Activated CD8-positive, alpha-beta memory T cell treated with anti-CD3 and anti-CD28 coated beads, Interleukin-2, amount 50 U/mL, for 1 hour (primary cell): ENCODE measurements around the gene SSBP3.
A peak's percentile ranks its signal among the peaks of the same experiment; 100 is the strongest.
"Not testable (repeated sequence)": the region's sequence is repeated elsewhere in the genome, so short reads cannot be mapped to it uniquely, and the experiment has no call there.

Experiments
- DNase-seq: peaks from one replicate; pipeline ENCODE4 v3.0.0-alpha.2; 2020; ENCODE audit errors: extremely low read depth

The SSBP3 gene

GRCh38 chr1:54221113-54221834 lies 184.9 kb downstream of the SSBP3 start:
- DNase-seq: no peak

- no peak for DNase-seq
These were observed 186.0 kb downstream of the SSBP3 start for GRCh38 chr1:54220004-54220811.

- DNase-seq: no peak
These were observed 186.5 kb downstream of the SSBP3 start for GRCh38 chr1:54219688-54220003.

- no peak for DNase-seq
These were observed 187.1 kb downstream of the SSBP3 start for GRCh38 chr1:54218883-54219687.

- no peak for DNase-seq
These were observed 190.7 kb downstream of the SSBP3 start for GRCh38 chr1:54215523-54215922.

- no peak for DNase-seq
These were observed 193.3 kb downstream of the SSBP3 start for GRCh38 chr1:54212872-54213271.

- not testable (repeated sequence) for DNase-seq
These were observed 198.3 kb downstream of the SSBP3 start for GRCh38 chr1:54207896-54208295.

GRCh38 chr1:54207287-54207686 lies 198.9 kb downstream of the SSBP3 start:
- DNase-seq: no peak

GRCh38 chr1:54204199-54204598 lies 202.0 kb downstream of the SSBP3 start:
- DNase-seq: no peak

- no peak for DNase-seq
These were observed 205.6 kb downstream of the SSBP3 start for GRCh38 chr1:54200519-54200997.

- peak; percentile 83 for DNase-seq
These were observed 206.3 kb downstream of the SSBP3 start, which contains the start of the genes CYB5RL and MRPL37 for GRCh38 chr1:54199765-54200518. TSS of gene CYB5RL (minus strand) at chr1:54200030. CDS start at chr1:54195616, 4,414 bp downstream. TSS of gene MRPL37 (plus strand) at chr1:54200167. CDS start at chr1:54200244, 77 bp downstream.

- no peak for DNase-seq
These were observed 206.9 kb downstream of the SSBP3 start for GRCh38 chr1:54199151-54199764.

GRCh38 chr1:54193453-54193852 lies 212.7 kb downstream of the SSBP3 start:
- DNase-seq: no peak

- DNase-seq: no peak
These were observed 214.7 kb downstream of the SSBP3 start for GRCh38 chr1:54191525-54191924.

GRCh38 chr1:54190526-54190925 lies 215.7 kb downstream of the SSBP3 start:
- no peak for DNase-seq

GRCh38 chr1:54188291-54188690 lies 217.9 kb downstream of the SSBP3 start:
- DNase-seq: no peak

GRCh38 chr1:54186056-54186455 lies 220.1 kb downstream of the SSBP3 start:
- no peak for DNase-seq

- DNase-seq: no peak
These were observed 225.4 kb downstream of the SSBP3 start for GRCh38 chr1:54180701-54181360.

GRCh38 chr1:54178296-54179070 lies 227.7 kb downstream of the SSBP3 start:
- no peak for DNase-seq

GRCh38 chr1:54177726-54178125 lies 228.5 kb downstream of the SSBP3 start:
- DNase-seq: no peak
